Fibroblast of villous mesenchyme (primary cell): ENCODE measurements around the gene ZFAND3. TPM values are rescaled to one million over a fixed set of nuclear protein-coding genes. Genes with fewer than 3 reads are reported as not detected.

Experiments used
- DNase-seq: peaks from one replicate; pipeline ENCODE4 v3.0.0-alpha.2; 2010; ENCODE audit warnings: low read depth
- H3K4me3 ChIP-seq: 2 replicates; pipeline ENCODE4 v1.5.1; 2011; ENCODE audit warnings: low read depth, mild to moderate bottlenecking, low read length
- CTCF ChIP-seq: IDR thresholded peaks from 2 replicates; pipeline ENCODE4 v1.5.1; 2012; ENCODE audit warnings: low read depth, mild to moderate bottlenecking, low read length; ENCODE audit not compliant: insufficient read depth
- total RNA-seq: library from RNA; depleted of rRNA; stranded (reverse); fragments of >200 nt; gene quantifications from 2 replicates; pipeline ENCODE4 v1.2.3, GENCODE V29; 2012

The ZFAND3 gene
- total RNA-seq, 1 donor, result 20.3 TPM

- peak; percentile 66 for DNase-seq
- H3K4me3 ChIP-seq, result no peak overlapping the region
- no peak for TF ChIP-seq CTCF
Observed at GRCh38 chr6:37868447-37868825, 48.9 kb downstream of the ZFAND3 start.

GRCh38 chr6:37871616-37872372 is 52.3 kb downstream of the ZFAND3 start:
- TF ChIP-seq CTCF, result no peak
- peak; percentile 12 for DNase-seq
- no peak overlapping the region for H3K4me3 ChIP-seq

DNA sequence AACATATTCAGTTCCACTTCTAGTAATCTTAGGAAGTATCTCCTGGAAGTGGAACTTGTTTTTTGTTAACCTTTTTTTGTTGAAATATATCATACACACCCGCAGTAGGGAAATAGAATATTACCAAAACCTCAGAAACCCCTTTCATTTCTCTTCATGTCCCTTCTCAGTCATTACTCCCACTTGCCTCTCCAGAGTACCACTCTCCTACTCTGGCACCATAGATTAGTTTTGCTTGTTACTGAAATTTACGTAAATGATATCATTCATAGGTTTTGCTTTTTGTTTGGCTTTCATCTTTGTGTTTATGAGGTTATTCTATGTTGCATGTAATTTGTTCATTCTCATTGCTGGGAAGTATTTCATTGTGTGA is 52.8 kb downstream of the ZFAND3 start:
- no peak for TF ChIP-seq CTCF
- no peak overlapping the region for H3K4me3 ChIP-seq
- DNase-seq, result no peak

- H3K4me3 ChIP-seq, result no peak overlapping the region
- no peak for DNase-seq
- TF ChIP-seq CTCF, result no peak
Observed at GRCh38 chr6:37874726-37875125, 55.2 kb downstream of the ZFAND3 start.

DNA sequence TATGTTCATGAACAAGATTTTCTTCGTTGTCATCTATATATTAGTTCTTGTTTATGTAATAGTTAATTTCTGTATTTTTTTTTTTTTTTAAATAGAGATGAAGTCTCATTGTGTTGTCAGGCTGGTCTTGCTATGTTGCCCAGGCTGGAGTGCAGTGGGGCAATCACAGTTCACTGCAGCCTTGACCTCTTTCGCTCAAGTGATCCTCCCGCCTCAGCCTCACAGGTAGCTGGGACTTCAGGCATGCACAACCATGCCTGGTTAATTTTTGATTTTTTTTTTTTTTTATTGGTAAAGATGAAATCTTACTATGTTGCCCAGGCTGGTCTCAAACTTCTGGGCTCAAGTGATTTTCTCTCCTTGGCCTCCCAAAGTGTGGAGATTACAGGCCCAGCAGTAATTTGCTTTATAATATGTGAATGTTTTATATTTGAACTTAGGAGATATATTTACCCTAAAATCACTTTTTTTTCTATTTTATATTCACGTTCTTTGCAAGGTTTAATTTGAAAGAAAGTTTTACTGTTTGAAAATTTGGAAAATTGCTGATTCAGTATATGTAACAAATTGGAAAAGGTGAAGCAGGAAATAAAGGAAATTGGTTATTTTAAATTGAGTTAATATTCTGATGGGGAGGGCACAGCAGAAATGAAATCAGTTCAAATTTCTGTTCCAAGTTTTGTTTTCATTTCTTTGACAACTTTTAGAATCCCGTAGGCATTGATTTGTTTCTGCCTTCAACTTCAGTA is 56.2 kb downstream of the ZFAND3 start:
- no peak overlapping the region for H3K4me3 ChIP-seq
- TF ChIP-seq CTCF, result no peak
- no peak for DNase-seq

- TF ChIP-seq CTCF, result no peak
- H3K4me3 ChIP-seq, result no peak overlapping the region
- DNase-seq, result no peak
Observed at GRCh38 chr6:37876843-37877242, 57.3 kb downstream of the ZFAND3 start.
